Prostate gland (tissue), 2 donors: ENCODE results near the gene ARID4B.

Experiments used
- POLR2AphosphoS5 ChIP-seq: sonication (generic); formaldehyde crosslinking; IDR thresholded peaks from one replicate; pipeline ENCODE4 v1.6.1; 2017; ENCODE audit warnings: antibody characterized with exemption
- TF ChIP-seq, protein P1 (sequence below), 4 experiments: fragments of 200-600 bp in 2 of 4; fragments of 450-650 bp in 2 of 4; sonication (generic) in 2 of 4; IDR thresholded peaks; 1 replicate in 3 of 4; 2 replicates in 1 of 4; pipeline ENCODE4 v1.5.1; 2016 to 2019; ENCODE audit warnings: antibody characterized with exemption in 4 of 4, mild to moderate bottlenecking in 2 of 4, moderate library complexity in 2 of 4

DNA sequence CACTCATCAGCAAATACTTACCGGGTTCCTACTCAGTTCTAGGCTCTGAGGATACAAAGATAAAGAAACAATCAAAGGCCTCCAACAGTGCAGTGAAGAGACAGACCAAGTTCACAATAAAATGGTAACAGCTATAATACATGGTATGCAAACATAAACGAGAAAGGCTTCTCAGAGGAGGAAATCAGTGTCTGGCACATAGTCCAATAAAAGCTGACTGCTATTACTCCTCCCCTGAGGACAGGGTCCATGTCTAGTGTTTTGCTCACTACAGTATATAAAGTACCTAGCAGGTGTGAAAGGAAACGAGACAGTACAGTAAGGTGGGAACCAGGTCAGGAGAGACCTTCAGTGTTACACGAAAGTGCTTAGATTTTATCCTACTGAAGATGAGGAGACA, 171.2 kb downstream of the ARID4B start:
- TF ChIP-seq POLR2AphosphoS5, result no peak
- TF ChIP-seq, protein P1, sequence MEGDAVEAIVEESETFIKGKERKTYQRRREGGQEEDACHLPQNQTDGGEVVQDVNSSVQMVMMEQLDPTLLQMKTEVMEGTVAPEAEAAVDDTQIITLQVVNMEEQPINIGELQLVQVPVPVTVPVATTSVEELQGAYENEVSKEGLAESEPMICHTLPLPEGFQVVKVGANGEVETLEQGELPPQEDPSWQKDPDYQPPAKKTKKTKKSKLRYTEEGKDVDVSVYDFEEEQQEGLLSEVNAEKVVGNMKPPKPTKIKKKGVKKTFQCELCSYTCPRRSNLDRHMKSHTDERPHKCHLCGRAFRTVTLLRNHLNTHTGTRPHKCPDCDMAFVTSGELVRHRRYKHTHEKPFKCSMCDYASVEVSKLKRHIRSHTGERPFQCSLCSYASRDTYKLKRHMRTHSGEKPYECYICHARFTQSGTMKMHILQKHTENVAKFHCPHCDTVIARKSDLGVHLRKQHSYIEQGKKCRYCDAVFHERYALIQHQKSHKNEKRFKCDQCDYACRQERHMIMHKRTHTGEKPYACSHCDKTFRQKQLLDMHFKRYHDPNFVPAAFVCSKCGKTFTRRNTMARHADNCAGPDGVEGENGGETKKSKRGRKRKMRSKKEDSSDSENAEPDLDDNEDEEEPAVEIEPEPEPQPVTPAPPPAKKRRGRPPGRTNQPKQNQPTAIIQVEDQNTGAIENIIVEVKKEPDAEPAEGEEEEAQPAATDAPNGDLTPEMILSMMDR (IDR thresholded peaks at IDR 0.05), result no peak
